ENCODE measurements around the gene FAAP100.

DNA sequence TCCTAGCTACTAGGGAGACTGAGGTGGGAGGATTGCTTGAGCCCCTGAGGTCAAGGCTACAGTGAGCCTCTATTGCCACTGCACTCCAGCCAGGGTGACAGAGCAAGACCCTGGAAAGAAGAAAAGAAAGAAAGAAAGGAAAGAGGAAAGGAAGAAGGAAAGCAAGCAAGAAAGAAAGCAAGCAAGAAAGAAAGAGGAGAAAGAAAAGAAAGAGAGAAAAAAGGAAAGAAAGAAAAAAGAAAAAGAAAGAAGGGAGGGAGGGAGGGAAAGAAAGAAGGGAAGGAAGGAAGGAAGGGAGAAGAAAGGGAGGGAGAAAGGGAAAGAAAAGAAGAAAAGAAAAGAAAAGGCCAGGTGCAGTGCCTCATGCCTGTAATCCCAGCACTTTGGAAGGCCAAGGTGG is 48.5 kb downstream of the FAAP100 start:
- TF ChIP-seq CTCF (IDR thresholded peaks at IDR 0.05; ENCODE audit: insufficient read depth, low read length), result no peak
- no peak for TF ChIP-seq SPI1 (IDR thresholded peaks at IDR 0.05; ENCODE audit: borderline replicate concordance, low read depth)
- TF ChIP-seq REST (IDR thresholded peaks at IDR 0.05; ENCODE audit: insufficient replicate concordance, low read depth), result no peak

Data from HL-60 (cell line).